GM18868 (cell line): ENCODE results near the gene PEBP1.

Source experiments
- ATAC-seq: cut with Tn5 transposase; IDR thresholded peaks from one replicate; pipeline ENCODE4 v1.9.1; 2021; ENCODE audit warnings: mild to moderate bottlenecking, moderate library complexity; ENCODE audit not compliant: unreplicated experiment

PEBP1 gene

GRCh38 chr12:118190266-118190665 lies 54.3 kb downstream of the PEBP1 start:
- ATAC-seq, result no peak

GRCh38 chr12:118193477-118193876 lies 57.6 kb downstream of the PEBP1 start:
- no peak for ATAC-seq

GRCh38 chr12:118193958-118194357 lies 58.0 kb downstream of the PEBP1 start:
- ATAC-seq, result no peak
